Measurements from ENCODE around the gene HNRNPH1.
"Not testable (repeated sequence)": the region's sequence is repeated elsewhere in the genome, so short reads cannot be mapped to it uniquely, and the experiment has no call there.

- TF ChIP-seq, protein P1, sequence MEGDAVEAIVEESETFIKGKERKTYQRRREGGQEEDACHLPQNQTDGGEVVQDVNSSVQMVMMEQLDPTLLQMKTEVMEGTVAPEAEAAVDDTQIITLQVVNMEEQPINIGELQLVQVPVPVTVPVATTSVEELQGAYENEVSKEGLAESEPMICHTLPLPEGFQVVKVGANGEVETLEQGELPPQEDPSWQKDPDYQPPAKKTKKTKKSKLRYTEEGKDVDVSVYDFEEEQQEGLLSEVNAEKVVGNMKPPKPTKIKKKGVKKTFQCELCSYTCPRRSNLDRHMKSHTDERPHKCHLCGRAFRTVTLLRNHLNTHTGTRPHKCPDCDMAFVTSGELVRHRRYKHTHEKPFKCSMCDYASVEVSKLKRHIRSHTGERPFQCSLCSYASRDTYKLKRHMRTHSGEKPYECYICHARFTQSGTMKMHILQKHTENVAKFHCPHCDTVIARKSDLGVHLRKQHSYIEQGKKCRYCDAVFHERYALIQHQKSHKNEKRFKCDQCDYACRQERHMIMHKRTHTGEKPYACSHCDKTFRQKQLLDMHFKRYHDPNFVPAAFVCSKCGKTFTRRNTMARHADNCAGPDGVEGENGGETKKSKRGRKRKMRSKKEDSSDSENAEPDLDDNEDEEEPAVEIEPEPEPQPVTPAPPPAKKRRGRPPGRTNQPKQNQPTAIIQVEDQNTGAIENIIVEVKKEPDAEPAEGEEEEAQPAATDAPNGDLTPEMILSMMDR (IDR thresholded peaks at IDR 0.05): not testable (repeated sequence)
- TF ChIP-seq POLR2A (IDR thresholded peaks at IDR 0.05): not testable (repeated sequence)
Measured at GRCh38 chr5:179634370-179635172, 11.1 kb upstream of the HNRNPH1 start.
